HG02852 (cell line): ENCODE results near the gene PAPLN.
A peak's percentile ranks its signal among the peaks of the same experiment; 100 is the strongest.
"Not testable (repeated sequence)": the region's sequence is repeated elsewhere in the genome, so short reads cannot be mapped to it uniquely, and the experiment has no call there.

Experiments used
- ATAC-seq: cut with Tn5 transposase; IDR thresholded peaks from one replicate; pipeline ENCODE4 v1.9.1; 2021; ENCODE audit warnings: mild to moderate bottlenecking, moderate library complexity; ENCODE audit not compliant: unreplicated experiment

The PAPLN gene

GRCh38 chr14:73237219-73237785 is at the start of gene PAPLN:
Gene PAPLN, plus strand, starts transcription at chr14:73237506. Its CDS starts 2,273 bp downstream, at chr14:73239779.
- no peak for ATAC-seq

GRCh38 chr14:73188501-73188911 is 48.8 kb upstream of the PAPLN start:
- ATAC-seq: no peak

GRCh38 chr14:73189651-73190050 is 47.7 kb upstream of the PAPLN start:
- no peak for ATAC-seq

- no peak for ATAC-seq
These were observed 45.9 kb upstream of the PAPLN start for GRCh38 chr14:73191441-73191840.

- ATAC-seq: not testable (repeated sequence)
These were observed 43.0 kb upstream of the PAPLN start for GRCh38 chr14:73194306-73194705.

- no peak for ATAC-seq
These were observed 39.1 kb upstream of the PAPLN start for GRCh38 chr14:73198253-73198652.

- ATAC-seq: no peak
These were observed 33.8 kb upstream of the PAPLN start for GRCh38 chr14:73203527-73203926.

- ATAC-seq: no peak
These were observed 29.7 kb upstream of the PAPLN start for GRCh38 chr14:73207615-73208014.

GRCh38 chr14:73208390-73208789 is 28.9 kb upstream of the PAPLN start:
- no peak for ATAC-seq

GRCh38 chr14:73208846-73209245 is 28.5 kb upstream of the PAPLN start:
- no peak for ATAC-seq

- ATAC-seq: no peak
These were observed 27.4 kb upstream of the PAPLN start for GRCh38 chr14:73209953-73210352.

- ATAC-seq: no peak
These were observed 25.9 kb upstream of the PAPLN start for GRCh38 chr14:73211251-73212040.

GRCh38 chr14:73216030-73216429 is 21.3 kb upstream of the PAPLN start:
- no peak for ATAC-seq

GRCh38 chr14:73217411-73217810 is 19.9 kb upstream of the PAPLN start:
- ATAC-seq: no peak

- no peak for ATAC-seq
These were observed 17.2 kb upstream of the PAPLN start for GRCh38 chr14:73220061-73220460.

GRCh38 chr14:73220634-73221033 is 16.7 kb upstream of the PAPLN start:
- ATAC-seq: no peak

- ATAC-seq: no peak
These were observed 15.4 kb upstream of the PAPLN start for GRCh38 chr14:73221945-73222344.

GRCh38 chr14:73223049-73223448 is 14.3 kb upstream of the PAPLN start:
- peak; percentile 66 for ATAC-seq

- no peak for ATAC-seq
These were observed 11.8 kb upstream of the PAPLN start for GRCh38 chr14:73225496-73225895.

- ATAC-seq: no peak
These were observed 9.2 kb upstream of the PAPLN start for GRCh38 chr14:73227812-73228781.

GRCh38 chr14:73230051-73230450 is 7.3 kb upstream of the PAPLN start:
- no peak for ATAC-seq
